Erythroblast (primary cell): ENCODE results near the gene ANKIB1.

Source experiments
- GATA1 ChIP-seq: IDR thresholded peaks from 2 replicates; pipeline ENCODE4 v1.6.1; 2011; ENCODE audit warnings: low read depth, mild to moderate bottlenecking, control low read depth, low read length, moderate library complexity
- POLR2A ChIP-seq: IDR thresholded peaks from 2 replicates; pipeline ENCODE4 v1.6.1; 2011; ENCODE audit warnings: mild to moderate bottlenecking, low read length

DNA sequence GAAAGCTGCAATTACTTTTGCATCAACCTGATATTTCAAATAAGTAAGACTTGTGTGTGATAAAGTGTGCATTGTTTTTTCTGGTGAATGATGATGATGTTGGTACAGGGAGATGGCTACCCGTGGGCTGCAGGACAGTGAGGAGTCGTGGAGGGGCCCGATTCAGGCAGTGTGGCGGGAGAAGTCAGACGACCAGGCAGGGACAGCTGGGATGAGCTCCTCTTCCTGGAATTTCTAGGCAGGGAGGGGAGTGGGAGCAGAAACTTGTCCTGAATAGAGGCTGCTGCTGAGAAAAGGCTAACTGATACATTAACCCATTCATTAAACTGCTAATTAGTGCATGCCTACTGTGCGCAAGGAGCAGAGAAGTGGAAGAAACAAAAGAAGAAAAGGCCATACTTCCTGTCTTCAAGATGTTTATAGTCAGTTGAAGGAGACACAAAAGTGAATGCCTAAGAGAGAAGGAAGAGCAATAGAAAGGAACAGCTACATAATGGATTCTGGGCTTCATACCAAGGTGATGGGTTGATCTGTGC, 192.2 kb downstream of the ANKIB1 start:
- TF ChIP-seq POLR2A (no peak), GATA1 (no peak)
